HUES64 (cell line): ENCODE measurements around the gene APOL4.
"Not testable (repeated sequence)": the region's sequence is repeated elsewhere in the genome, so short reads cannot be mapped to it uniquely, and the experiment has no call there.

ENCODE experiments used
- H3K27ac ChIP-seq: 2 replicates; pipeline ENCODE4 v1.7.0; 2013; ENCODE audit warnings: low read depth, low read length, inconsistent platforms
- H3K27me3 ChIP-seq: 2 replicates; pipeline ENCODE4 v1.6.1; 2013; ENCODE audit warnings: mild to moderate bottlenecking, low read length; ENCODE audit not compliant: insufficient read depth
- H3K36me3 ChIP-seq: 2 replicates; pipeline ENCODE4 v1.6.1; 2013; ENCODE audit warnings: mild to moderate bottlenecking, low read length; ENCODE audit not compliant: insufficient read depth
- H3K4me1 ChIP-seq: 2 replicates; pipeline ENCODE4 v1.6.1; 2013; ENCODE audit warnings: mild to moderate bottlenecking, low read length, moderate library complexity; ENCODE audit not compliant: insufficient read depth
- H3K4me3 ChIP-seq: 2 replicates; pipeline ENCODE4 v1.5.1; 2013; ENCODE audit warnings: mild to moderate bottlenecking, low read length, moderate library complexity
- H3K9ac ChIP-seq: 2 replicates; pipeline ENCODE4 v1.6.1; 2013; ENCODE audit warnings: mild to moderate bottlenecking, low read depth, low read length
- H3K9me3 ChIP-seq: 2 replicates; pipeline ENCODE4 v1.6.1; 2013; ENCODE audit warnings: low read depth, low read length; ENCODE audit not compliant: insufficient read depth
- WGBS: fragments of 150-250, 120-280 bp; methylation state at CpG from one replicate; pipeline ENCODE4 v1.1.7; 2013; ENCODE audit warnings: missing lambda C conversion rate; 5-methylcytosine and 5-hydroxymethylcytosine counted together

APOL4 gene

DNA sequence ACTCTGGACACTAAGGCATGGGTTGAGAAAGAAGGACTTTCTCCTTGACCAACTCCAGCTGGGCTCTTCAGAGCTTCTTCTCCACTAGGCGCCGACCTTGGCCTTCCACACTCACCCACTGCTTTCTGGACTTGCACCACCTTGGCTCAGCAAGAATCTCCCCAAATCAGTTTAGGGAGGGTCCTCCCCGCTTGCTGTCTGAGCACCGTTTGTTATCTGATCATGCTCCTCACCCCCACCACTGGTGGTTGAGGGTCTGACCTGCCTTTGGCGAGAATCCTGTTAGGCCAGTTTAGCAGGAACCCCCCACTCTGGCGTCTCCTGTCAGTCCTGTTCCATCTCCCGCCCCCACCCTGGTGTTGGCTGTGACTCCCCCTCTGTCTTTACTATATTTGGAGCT is 27.3 kb upstream of the APOL4 start:
- no peaks in the 10 kb centered on the region for H3K4me1 ChIP-seq
- no peak overlapping the region for H3K9ac ChIP-seq
- 0 out of 2 replicates have a peak, but pooled peaks cover 13% of the 10 kb centered on the region for H3K36me3 ChIP-seq
- H3K9me3 ChIP-seq: no peaks in the 10 kb centered on the region
- no peaks in the 10 kb centered on the region for H3K27me3 ChIP-seq
- H3K4me3 ChIP-seq: no peak overlapping the region
- WGBS: 83% methylated on average over 7 of the region's 7 CpGs
- H3K27ac ChIP-seq: no peak overlapping the region

DNA sequence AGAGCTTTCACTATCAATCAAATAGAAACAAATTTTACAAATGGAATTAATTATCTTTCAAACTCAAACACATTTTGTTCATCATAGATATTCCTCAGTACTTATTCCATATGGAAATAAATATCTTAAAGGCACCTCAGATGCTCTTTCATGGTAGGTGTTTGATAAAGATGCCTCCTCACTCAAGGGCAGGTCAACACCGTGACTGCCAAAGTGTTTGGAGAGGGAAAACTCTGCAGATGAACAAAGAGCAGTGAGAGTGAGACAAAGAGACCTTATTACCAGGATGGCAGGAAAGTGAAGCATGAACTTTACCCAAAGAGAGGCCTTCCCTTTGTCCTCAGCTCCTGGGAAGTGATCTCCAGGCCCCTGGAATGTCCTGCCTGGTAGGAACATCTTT is 26.8 kb upstream of the APOL4 start:
- H3K4me1 ChIP-seq, H3K27me3 ChIP-seq, H3K9me3 ChIP-seq, H3K9ac ChIP-seq, H3K4me3 ChIP-seq, H3K27ac ChIP-seq: not testable (repeated sequence)
- 0 out of 2 replicates have a peak, but pooled peaks cover 13% of the 10 kb centered on the region for H3K36me3 ChIP-seq
- no CpG with 5 or more reads among the region's 1 CpG for WGBS

DNA sequence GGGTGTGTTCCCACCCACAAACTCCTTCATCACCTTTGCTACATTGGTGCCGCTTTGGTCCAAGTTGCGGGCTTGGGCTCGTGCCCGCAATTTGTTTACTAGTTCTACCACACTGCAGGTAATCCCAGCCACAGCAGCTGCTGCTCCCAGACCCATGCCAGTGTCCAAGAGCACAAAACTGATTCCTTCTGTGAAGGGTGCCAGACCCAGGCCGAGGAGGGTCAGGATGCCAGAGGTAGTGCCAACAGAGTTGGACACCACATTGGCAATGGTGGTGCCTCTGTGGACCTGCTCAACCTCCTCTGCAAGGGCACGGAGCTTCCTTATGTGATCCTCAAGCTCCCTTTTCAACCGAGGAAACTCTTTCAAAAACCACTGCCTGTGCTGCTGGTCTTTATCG is 26.2 kb upstream of the APOL4 start:
- Histone ChIP-seq H3K27me3 (no peaks in the 10 kb centered on the region), H3K9me3 (no peaks in the 10 kb centered on the region), H3K4me1 (no peaks in the 10 kb centered on the region), H3K27ac (no peak overlapping the region), H3K4me3 (no peak overlapping the region), H3K36me3 (0 out of 2 replicates have a peak, but pooled peaks cover 9% of the 10 kb centered on the region), H3K9ac (no peak overlapping the region)
- 89% methylated on average over 8 of the region's 8 CpGs for WGBS

DNA sequence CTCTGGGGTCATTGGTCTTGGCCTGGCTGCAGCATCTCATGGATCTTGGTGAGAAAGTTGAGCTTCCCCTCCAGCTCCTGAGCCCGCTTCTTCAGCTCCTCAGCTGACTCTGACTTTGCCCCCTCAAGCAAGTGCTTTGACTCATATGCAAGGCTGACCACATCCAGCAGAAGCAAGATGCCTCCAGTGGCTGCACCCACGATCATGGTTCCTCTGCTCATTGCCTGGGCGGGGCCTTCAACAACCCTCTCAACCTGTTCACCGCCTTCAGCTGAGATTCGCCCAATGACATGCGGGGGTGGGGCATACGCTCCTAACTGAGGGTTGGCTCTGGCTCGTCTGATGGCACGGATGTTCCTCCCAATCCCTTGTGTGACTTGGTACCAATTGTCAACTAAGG is 25.8 kb upstream of the APOL4 start:
- H3K9ac ChIP-seq: no peak overlapping the region
- H3K4me3 ChIP-seq: no peak overlapping the region
- H3K9me3 ChIP-seq: no peaks in the 10 kb centered on the region
- no peak overlapping the region for H3K27ac ChIP-seq
- no peaks in the 10 kb centered on the region for H3K4me1 ChIP-seq
- no peaks in the 10 kb centered on the region for H3K27me3 ChIP-seq
- WGBS: 92% methylated on average over 9 of the region's 9 CpGs
- 0 out of 2 replicates have a peak, but pooled peaks cover 9% of the 10 kb centered on the region for H3K36me3 ChIP-seq

DNA sequence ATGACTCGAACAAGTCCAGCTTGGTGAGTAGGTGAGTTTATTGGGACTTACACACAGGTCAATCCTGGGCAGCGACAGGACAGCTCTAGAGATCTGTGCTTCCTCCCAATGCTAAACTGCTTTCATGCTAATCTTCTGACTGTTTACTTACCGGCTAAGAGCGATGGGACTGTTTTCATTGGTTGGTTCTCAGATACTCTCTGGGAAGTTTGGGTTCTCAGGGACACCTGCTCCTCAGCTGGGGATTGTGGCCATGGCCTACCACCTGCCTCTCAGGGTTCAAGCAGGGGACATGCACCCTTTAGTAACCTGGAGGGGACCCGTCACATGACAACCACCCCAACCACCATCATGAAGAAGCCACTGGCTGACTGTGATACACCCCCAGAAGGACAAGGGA is 24.6 kb upstream of the APOL4 start:
- Histone ChIP-seq H3K9ac (no peak overlapping the region), H3K36me3 (0 out of 2 replicates have a peak, but pooled peaks cover 5% of the 10 kb centered on the region), H3K27ac (no peak overlapping the region), H3K27me3 (no peaks in the 10 kb centered on the region), H3K4me3 (no peak overlapping the region), H3K4me1 (no peaks in the 10 kb centered on the region), H3K9me3 (no peaks in the 10 kb centered on the region)
- 92% methylated on average over 5 of the region's 5 CpGs for WGBS

DNA sequence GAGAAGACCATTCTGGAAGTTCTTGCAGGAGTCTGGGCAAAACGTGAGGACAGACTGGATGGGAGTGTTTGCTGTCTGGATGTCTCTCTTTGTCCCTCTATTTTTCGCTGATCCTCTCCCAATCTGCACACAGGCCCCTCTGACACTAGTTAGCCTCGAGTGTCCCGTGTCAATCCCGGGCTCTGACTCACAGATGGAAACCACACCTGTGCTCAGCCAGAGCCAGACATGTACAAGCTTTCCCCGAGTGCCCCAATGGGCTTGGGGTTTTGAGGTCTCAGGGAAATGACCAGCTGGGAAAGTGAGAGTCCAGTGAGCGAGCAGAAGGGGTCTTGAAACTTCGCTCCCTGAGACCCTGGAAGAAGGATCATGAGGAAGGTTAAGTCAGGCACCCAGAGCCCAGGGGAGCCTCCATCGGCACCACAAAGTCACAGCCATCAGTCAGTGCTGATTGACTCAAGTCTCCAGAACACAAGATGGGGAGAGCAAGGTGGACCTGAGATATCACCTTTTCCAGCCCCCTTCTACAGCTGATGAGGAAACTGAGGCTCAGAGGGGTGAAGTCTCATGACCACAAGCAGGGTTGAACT is 23.8 kb upstream of the APOL4 start:
- Histone ChIP-seq H3K27me3 (no peaks in the 10 kb centered on the region), H3K36me3 (0 out of 2 replicates have a peak, but pooled peaks cover under 1% of the 10 kb centered on the region), H3K4me1 (no peaks in the 10 kb centered on the region), H3K4me3 (no peak overlapping the region), H3K9me3 (no peaks in the 10 kb centered on the region), H3K9ac (no peak overlapping the region), H3K27ac (no peak overlapping the region)
- WGBS: 89% methylated on average over 9 of the region's 9 CpGs

DNA sequence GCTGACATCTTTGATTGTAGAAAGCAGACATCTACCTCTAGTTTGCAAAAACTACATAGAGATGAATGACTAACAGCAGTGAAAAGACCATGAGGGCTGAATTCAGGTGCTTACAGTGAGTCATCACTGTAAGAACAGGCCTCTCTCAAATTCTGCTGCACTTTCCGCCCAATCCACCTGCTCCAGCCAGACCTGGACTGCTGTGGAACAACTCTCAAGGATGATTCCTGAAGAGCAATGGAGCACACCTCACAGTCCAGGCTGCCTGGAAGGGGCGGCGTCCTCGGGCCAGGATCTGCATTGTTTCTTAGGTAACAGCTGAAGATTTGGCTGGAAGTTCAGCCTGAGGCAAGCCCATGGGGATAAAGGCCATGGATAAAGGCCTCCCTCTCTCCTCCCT is 22.6 kb upstream of the APOL4 start:
- H3K27ac ChIP-seq: no peak overlapping the region
- H3K27me3 ChIP-seq: no peaks in the 10 kb centered on the region
- WGBS: 88% methylated on average over 4 of the region's 4 CpGs
- no peaks in the 10 kb centered on the region for H3K36me3 ChIP-seq
- H3K4me1 ChIP-seq: no peaks in the 10 kb centered on the region
- no peaks in the 10 kb centered on the region for H3K9me3 ChIP-seq
- no peak overlapping the region for H3K4me3 ChIP-seq
- H3K9ac ChIP-seq: no peak overlapping the region

DNA sequence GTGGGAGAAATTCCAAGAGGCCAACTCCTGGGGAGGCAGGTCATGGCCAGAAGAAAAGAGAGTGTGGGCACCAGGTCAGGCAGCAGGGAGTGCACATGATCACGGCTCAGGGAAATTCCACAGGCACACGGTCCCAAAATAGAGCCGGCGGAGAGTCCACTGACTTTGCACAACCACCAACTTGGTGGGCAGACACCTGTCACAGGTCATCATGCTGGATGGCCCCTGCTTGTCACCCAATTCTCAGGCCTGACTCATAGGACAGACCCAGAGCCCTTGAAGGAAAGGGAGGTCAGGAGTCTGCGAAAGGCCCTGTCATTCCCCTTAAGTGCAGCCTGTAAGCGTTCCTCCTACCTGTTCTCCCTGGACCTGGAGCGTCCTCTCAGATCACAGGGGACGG is 21.9 kb upstream of the APOL4 start:
- Histone ChIP-seq H3K27ac (no peak overlapping the region), H3K27me3 (no peaks in the 10 kb centered on the region), H3K9ac (no peak overlapping the region), H3K4me3 (no peak overlapping the region), H3K4me1 (no peaks in the 10 kb centered on the region), H3K36me3 (no peaks in the 10 kb centered on the region), H3K9me3 (no peaks in the 10 kb centered on the region)
- 94% methylated on average over 8 of the region's 8 CpGs for WGBS

DNA sequence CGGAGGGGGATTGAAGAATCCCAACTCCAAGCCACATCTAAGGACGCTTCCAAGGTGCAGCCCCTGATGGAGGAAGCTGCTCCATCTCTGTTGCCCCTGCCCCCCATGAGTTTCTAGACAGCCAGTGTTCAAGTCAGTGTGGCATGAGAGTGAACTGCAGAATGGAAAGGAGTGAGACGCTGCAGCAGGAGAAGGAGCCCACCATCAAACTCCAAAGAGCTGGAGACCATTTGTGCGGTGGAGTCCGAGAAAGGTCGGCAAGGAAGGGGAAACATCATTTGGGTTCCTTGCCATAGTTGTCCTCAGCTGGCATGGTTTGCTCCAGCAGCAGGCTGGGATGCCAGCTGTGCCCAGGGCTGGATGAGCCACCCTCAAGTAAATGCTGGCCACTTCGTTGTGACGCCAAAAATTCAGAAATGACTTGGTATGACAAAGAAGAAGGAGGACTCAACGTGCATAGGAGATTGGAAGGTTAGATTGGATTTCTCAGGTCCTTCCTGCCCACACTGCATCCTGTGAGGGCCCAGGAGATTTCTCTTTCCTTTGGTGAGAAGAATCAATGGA is 21.4 kb upstream of the APOL4 start:
- H3K9ac ChIP-seq: no peak overlapping the region
- H3K4me3 ChIP-seq: no peak overlapping the region
- no peak overlapping the region for H3K27ac ChIP-seq
- H3K27me3 ChIP-seq: no peaks in the 10 kb centered on the region
- no peaks in the 10 kb centered on the region for H3K9me3 ChIP-seq
- H3K36me3 ChIP-seq: no peaks in the 10 kb centered on the region
- 95% methylated on average over 9 of the region's 9 CpGs for WGBS
- H3K4me1 ChIP-seq: no peaks in the 10 kb centered on the region

DNA sequence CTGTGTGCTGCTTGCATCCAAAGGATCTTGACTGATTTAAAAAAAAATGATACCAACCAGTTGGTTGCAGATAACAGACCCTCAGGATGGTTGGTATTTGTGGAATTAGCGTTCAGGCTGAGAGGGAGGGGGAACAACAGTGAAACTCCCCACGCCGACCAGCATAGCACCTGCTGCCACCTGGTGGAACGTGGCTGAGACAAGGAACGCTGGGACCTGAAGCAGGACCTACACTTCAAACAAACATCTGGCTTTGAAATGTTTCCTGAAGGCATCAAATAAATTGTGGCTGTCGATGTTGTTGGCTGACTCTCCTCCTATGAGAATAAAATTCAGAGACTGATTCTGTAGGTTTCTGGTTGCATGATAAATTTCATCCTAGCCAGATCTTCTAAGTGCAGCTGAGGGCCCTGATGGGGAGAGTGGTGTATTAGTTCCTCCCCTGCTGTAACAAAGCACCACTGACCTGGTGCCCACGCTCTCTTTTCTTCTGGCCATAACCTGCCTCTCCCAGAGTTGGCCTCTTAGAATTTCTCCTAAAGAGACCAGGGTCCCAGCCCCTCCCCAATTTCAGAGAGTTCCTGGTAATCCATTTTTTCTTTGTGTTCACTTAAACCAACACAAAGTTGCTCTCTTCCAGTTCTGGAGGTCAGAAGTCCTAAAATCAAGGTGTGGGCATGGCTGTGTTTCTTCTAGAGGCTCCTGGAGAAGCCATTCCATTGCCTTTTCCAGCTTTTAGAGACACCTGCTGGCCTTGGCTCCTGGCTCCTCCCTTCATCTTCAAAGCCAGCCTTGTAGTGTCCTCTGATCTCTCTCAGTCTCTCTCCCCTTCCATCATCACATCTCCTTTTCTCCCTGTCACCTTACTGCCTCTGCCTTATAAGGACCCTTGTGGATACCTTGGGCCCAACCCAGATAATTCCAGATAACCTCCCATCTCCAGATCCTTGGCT is 20.5 kb upstream of the APOL4 start:
- H3K4me3 ChIP-seq: no peak overlapping the region
- no peak overlapping the region for H3K9ac ChIP-seq
- H3K9me3 ChIP-seq: no peaks in the 10 kb centered on the region
- no peaks in the 10 kb centered on the region for H3K27me3 ChIP-seq
- no peaks in the 10 kb centered on the region for H3K36me3 ChIP-seq
- H3K4me1 ChIP-seq: no peaks in the 10 kb centered on the region
- H3K27ac ChIP-seq: no peak overlapping the region
- WGBS: 16% methylated on average over 7 of the region's 7 CpGs

DNA sequence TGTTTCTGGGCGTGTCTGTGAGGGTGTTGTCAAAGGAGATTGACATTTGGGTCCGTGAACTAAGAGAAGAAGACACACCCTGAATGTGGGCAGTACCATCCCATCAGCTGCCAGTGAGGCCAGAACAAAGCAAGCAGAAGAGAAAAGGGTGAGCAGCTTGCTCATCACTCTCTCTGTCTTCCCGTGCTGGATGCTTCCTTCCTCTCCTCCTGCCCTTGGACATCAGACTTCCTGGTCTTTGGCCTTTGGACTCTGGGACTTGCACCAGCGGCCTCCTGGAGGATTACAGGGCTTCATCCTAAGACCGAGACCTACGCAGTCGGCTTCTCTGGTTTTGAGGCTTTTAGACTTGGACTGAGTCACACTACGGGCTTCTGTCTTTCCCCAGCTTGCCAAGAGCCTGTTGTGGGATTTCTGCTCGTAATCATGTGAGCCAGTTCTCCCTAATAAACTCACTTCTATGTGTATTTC is 18.9 kb upstream of the APOL4 start:
- no peak overlapping the region for H3K9ac ChIP-seq
- no peak overlapping the region for H3K27ac ChIP-seq
- H3K4me1 ChIP-seq: no peaks in the 10 kb centered on the region
- 73% methylated on average over 8 of the region's 9 CpGs for WGBS
- H3K4me3 ChIP-seq: no peak overlapping the region
- H3K36me3 ChIP-seq: no peaks in the 10 kb centered on the region
- no peaks in the 10 kb centered on the region for H3K9me3 ChIP-seq
- no peaks in the 10 kb centered on the region for H3K27me3 ChIP-seq
